NCI-H1694 (cell line): ENCODE data around the gene BCAS1.
"Not testable (repeated sequence)": the region's sequence is repeated elsewhere in the genome, so short reads cannot be mapped to it uniquely, and the experiment has no call there.

ENCODE experiments used
- DNase-seq: peaks from one replicate; lab custom pipeline; 2025; lab: John Stamatoyannopoulos, UW

BCAS1 gene

DNA sequence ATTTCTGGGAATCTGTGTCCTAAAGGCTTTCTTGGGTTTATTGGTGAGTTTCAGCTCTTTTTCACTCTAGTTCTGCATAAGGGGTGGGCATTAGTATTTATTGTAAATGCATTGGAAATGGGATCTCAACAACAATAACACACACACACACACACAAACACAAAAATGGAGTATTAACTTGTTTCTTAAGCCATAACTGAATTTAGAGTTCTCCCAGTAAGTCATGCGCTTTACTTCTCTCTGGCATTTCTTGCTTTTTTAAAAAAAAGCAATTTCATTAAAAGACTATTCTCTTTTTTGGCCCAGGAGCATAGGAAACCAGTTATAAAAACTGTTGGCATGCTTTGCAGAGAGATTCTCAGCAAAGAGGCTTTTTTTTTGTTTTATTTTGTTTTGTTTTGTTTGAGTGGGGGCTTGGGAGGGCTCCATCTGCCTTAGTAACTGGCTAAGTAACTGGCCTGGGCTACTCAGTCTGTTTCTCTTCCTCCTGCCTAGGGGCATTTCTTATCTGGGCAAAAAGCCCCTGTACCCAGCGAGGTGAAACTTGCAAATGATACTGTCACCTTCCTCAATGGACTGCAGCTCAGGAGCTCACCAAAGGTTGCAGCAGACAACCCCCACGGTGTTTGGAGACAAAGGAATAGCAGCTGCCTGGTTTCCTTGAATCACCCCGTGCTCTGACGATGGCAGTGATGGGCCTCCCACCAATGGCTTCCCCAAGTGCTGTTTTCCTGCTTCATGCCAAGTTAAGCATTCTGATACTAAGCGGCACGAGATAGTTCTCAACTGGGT, 128.5 kb downstream of the BCAS1 start:
- no peak for DNase-seq

GRCh38 chr20:53940907-53941545, 129.4 kb downstream of the BCAS1 start:
- no peak for DNase-seq

GRCh38 chr20:53940360-53940702, 130.1 kb downstream of the BCAS1 start:
- no peak for DNase-seq

GRCh38 chr20:53939572-53940359, 130.6 kb downstream of the BCAS1 start:
- DNase-seq, result peak; percentile 81

GRCh38 chr20:53939190-53939571, 131.2 kb downstream of the BCAS1 start:
- DNase-seq, result no peak

- no peak for DNase-seq
Measured at GRCh38 chr20:53938739-53939138, 131.7 kb downstream of the BCAS1 start.

DNA sequence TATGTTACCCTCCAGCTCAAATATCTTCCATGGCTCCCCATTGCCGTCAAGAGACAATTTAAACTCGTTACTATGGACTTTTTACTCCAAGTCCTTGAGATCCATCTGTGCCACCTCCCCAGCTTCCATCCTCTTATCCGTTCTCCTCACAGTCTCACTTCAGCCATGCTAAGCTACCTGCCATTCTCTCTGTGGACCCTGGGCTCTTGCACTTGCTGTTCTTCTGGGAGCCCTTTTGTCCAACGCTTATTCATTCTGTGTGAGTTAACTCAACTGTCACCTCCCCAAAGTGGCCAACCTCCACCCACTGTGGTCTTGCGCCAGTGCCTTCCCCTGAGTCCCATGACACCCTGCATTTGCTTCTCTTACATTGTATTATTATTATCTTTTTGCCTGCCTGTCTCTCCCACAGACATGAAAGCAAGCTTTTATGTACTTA, 132.4 kb downstream of the BCAS1 start:
- DNase-seq, result no peak

DNA sequence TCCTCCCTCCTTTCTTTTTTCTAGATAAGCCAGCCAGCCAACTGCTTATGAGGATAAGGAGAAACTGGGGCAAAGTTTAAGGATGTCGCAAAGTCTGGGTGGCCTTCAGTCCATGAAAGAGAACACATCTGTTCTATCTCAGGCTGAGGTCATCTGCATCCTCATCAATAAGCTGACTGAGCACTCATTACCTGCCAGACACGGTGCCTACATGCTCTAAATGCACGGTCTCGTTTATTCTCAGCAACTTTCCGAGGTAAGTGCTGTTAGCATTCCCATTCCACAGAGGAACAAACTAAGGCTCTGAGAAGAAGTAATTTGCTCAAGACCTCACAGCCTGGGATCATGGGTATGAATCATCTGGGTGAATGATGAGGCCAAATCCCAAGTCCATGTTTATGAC, 133.1 kb downstream of the BCAS1 start:
- DNase-seq, result no peak

GRCh38 chr20:53935344-53936084, 134.9 kb downstream of the BCAS1 start:
- DNase-seq, result no peak

GRCh38 chr20:53934421-53935343, 135.7 kb downstream of the BCAS1 start:
- DNase-seq, result no peak

DNA sequence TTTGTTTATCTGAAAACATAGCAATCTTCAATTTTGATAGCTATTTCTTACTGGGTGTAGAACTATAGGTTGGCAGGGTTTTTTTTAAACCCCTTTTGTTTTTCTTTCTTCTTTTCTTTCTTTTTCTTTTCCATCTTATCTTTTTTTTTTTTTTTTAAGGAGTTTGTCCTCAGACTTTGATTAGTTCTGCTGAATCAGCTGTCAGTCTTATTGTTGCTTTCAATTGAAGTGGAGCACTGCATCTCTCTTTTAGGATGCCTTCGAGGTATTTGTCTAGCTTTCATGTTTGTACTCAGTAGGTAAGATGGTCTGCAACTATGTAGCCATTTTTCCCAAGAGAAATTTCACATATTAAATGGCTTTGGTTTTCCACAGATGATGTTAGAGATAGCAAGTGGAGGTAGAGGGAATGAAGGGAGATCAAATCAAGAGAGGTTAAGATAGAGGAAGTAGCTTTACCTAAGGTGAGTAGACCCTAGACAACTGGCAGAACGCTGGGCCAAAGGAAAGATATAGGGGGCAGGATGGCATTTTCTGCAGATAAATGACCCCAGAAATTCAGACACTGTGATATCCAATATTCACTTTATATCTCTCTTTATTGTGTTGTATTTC, 137.1 kb downstream of the BCAS1 start:
- no peak for DNase-seq

GRCh38 chr20:53932655-53933192, 137.7 kb downstream of the BCAS1 start:
- DNase-seq, result not testable (repeated sequence)

DNA sequence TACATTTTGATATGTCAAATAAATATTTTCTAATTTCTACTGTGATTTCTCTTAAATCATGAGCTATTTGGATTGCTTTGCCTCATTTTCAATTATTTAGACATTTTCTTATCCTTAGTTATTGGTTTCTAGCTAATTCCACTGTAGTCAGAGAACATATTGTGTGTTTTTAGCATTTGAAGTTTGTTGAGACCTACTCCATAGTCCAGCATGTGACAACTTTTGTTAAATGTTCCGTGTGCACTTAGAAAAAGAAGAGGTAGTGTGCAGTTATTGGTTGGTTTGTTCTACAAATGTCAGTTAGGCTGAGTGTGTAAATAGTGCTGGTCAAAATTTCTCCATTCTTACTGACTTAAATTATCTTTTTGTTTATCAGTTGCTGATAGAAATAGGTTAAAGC, 138.8 kb downstream of the BCAS1 start:
- DNase-seq, result no peak

GRCh38 chr20:53930651-53931504, 139.5 kb downstream of the BCAS1 start:
- no peak for DNase-seq

DNA sequence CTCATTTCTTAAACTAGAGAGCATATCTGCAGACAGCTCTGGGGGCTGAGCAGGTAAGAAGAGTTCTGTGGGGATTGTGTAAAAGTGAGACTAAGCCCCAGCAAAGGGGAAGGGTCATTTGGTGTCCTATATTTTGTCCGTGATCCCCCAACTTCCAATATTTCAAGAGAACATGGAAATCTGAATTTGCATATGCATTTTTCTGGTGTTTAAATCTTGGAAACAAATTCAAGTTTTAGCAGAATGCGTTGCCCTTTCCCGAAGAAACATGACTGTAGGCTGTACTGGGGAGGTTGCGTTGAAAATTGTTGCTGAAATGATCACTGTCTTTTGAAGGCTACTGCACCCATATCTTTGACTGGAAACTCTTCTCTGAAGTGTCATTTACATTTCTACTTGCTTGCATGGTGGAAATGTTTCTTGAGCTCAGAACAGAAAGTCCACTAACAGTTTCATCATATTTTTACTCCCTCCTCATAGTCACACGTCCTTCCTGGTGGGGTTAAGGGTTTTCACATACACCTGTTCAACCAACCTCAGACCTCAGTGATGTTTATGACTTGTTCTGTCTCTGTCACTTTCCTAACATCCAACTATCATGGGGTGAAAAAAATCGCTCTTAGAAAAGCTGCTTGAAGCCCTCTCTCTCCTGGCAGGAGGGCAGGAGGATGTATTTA, 140.3 kb downstream of the BCAS1 start:
- no peak for DNase-seq

DNA sequence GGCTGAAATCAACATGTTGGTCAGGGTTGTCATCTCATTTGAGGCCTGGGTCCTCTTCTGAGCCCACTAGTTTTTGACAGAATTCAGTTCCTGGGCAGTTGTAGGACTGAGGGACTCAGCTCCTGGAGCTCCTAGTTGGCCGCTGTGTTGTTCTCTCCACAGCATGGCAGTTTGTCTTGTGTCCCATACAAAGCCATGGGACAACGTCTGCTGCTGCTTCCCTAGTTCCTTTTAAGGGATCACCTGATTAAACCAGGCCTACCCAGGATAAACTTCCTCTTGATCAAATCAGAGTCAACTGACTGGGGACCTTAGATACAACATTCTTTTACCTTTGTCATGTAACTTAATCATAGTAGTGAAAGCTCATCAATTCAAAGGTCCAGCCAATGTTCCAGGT, 141.0 kb downstream of the BCAS1 start:
- no peak for DNase-seq

DNA sequence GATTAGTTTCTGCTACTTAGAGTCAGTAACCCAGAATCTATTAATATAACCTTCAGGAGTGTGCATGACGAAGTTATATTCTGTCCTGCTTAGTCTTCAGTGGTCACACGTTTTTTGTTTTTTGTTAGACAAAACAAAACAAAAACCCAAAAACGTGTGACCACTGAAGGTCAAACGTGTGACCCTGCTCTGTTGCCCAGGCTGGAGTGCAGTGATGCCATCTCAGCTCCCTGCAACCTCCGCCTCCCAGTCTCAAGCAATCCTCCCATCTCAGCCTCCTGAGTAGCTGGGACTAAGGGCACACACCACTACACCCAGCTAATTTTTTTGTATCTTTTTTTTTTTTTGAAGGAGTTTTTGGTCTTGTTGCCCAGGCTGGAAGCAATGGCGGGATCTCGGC, 142.4 kb downstream of the BCAS1 start:
- no peak for DNase-seq

GRCh38 chr20:53926428-53927028, 143.9 kb downstream of the BCAS1 start:
- DNase-seq, result no peak
